Natural killer cell (primary cell): Measurements from ENCODE around the gene ZSCAN21. TPM values are rescaled to one million over a fixed set of nuclear protein-coding genes. Genes with fewer than 3 reads are reported as not detected.

Experiments used
- ATAC-seq, 3 donors: fragments of 150-1000 bp in 2 of 3; fragments of 200-7000 bp in 1 of 3; cut with Tn5 transposase; 1 replicate in 1 of 3; 2 replicates in 2 of 3; pipeline ENCODE4 v1.10.0; 2021; ENCODE audit warnings: mild to moderate bottlenecking in 2 of 3, moderate library complexity in 2 of 3
- DNase-seq, 2 donors: peaks; one replicate each; pipeline versions ENCODE4 v3.0.0 to v3.0.0-alpha.2; 2013 to 2021; ENCODE audit warnings: mixed read lengths in 1 of 2
- H3K27ac ChIP-seq: one replicate; pipeline ENCODE4 v1.5.1; 2013; ENCODE audit warnings: mild to moderate bottlenecking, low read length
- H3K27me3 ChIP-seq: one replicate; pipeline ENCODE4 v1.6.1; 2013; ENCODE audit warnings: low read length; ENCODE audit not compliant: control insufficient read depth, insufficient read depth
- H3K36me3 ChIP-seq: one replicate; pipeline ENCODE4 v1.6.1; 2013; ENCODE audit warnings: low read length; ENCODE audit not compliant: control insufficient read depth, insufficient read depth
- H3K4me1 ChIP-seq: one replicate; pipeline ENCODE4 v1.6.1; 2013; ENCODE audit warnings: low read length; ENCODE audit not compliant: control insufficient read depth, insufficient read depth
- H3K4me3 ChIP-seq: one replicate; pipeline ENCODE4 v1.5.1; 2013; ENCODE audit warnings: low read length
- H3K9me3 ChIP-seq: one replicate; pipeline ENCODE4 v1.6.1; 2013; ENCODE audit warnings: low read length; ENCODE audit not compliant: control insufficient read depth, insufficient read depth
- H3K27ac Mint-ChIP-seq, 2 donors: one replicate each; pipeline ENCODE4 v1.8.0; 2022; ENCODE audit warnings: mild to moderate bottlenecking in 2 of 2, mixed read lengths in 2 of 2, moderate library complexity in 1 of 2
- H3K27me3 Mint-ChIP-seq, 2 donors: one replicate each; pipeline ENCODE4 v1.8.0; 2022; ENCODE audit warnings: low read depth in 2 of 2, mixed read lengths in 2 of 2
- H3K36me3 Mint-ChIP-seq: one replicate; pipeline ENCODE4 v1.8.0; 2022; ENCODE audit warnings: mixed read lengths
- H3K4me1 Mint-ChIP-seq, 2 donors: one replicate each; pipeline ENCODE4 v1.8.0; 2022; ENCODE audit warnings: mixed read lengths in 2 of 2
- H3K4me3 Mint-ChIP-seq: one replicate; pipeline ENCODE4 v1.8.0; 2022; ENCODE audit warnings: mild to moderate bottlenecking, moderate library complexity, mixed read lengths
- H3K9me3 Mint-ChIP-seq, 2 donors: one replicate each; pipeline ENCODE4 v1.8.0; 2022; ENCODE audit warnings: mixed read lengths in 2 of 2
- WGBS: methylation state at CpG from one replicate; pipeline ENCODE4 v1.1.7; 2013; ENCODE audit warnings: missing lambda C conversion rate; ENCODE audit not compliant: insufficient coverage; 5-methylcytosine and 5-hydroxymethylcytosine counted together
- intact Hi-C: fragments of 100-400 bp; cut with micrococcal nuclease; formaldehyde crosslinking; loops from one replicate; pipeline ENCODE4 v1.14.2; 2022
- total RNA-seq, 4 donors: library from RNA; stranded (reverse); fragments of 120-200 nt in 1 of 4; gene quantifications; one replicate each; pipeline versions ENCODE4 v1.2.3 to v1.2.4, GENCODE V29; 2013 to 2022
- TF ChIP-seq, protein P1 (sequence below): fragments of 200-600 bp; IDR thresholded peaks from one replicate; pipeline ENCODE4 v1.8.0; 2022; ENCODE audit warnings: antibody characterized with exemption

Gene ZSCAN21
- total RNA-seq, 3 donors from 2014 or later (not counting 1 experiment from before 2014, with no cell fraction given) = 6.2 to 8.9 (median 7.2) TPM

DNA sequence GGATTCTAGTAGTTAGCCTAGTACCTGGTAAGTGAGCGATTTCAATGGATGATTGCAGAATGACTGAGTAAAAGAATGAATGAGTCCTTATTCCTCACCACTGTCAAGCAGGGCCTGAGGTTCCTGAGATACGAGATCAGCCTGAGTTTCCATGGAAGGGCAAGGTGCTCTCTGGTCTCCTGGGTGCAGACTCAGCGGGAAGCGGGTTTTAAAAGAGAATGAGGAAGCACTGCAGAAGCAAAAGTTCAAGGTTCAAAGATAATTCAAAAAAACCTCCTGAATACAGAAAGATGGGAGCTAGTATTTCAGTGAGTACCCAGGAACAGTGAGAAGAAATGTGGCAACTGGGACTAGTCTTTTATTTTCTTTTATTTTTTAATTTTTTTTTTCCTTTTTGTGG lies 27.6 kb downstream of the ZSCAN21 start:
- Histone ChIP-seq H3K4me3 (no peak overlapping the region), H3K27ac (no peak overlapping the region), H3K36me3 (peaks cover 42% of the 10 kb centered on the region), H3K9me3 (peaks cover 10% of the 10 kb centered on the region), H3K4me1 (peaks cover 17% of the 10 kb centered on the region), H3K27me3 (no peaks in the 10 kb centered on the region)
- ATAC-seq (no peak), DNase-seq (no peak)
- H3K9me3 Mint-ChIP-seq = peaks cover under 1 to 3% of the 10 kb centered on the region in 2 donors
- TF ChIP-seq, protein P1, sequence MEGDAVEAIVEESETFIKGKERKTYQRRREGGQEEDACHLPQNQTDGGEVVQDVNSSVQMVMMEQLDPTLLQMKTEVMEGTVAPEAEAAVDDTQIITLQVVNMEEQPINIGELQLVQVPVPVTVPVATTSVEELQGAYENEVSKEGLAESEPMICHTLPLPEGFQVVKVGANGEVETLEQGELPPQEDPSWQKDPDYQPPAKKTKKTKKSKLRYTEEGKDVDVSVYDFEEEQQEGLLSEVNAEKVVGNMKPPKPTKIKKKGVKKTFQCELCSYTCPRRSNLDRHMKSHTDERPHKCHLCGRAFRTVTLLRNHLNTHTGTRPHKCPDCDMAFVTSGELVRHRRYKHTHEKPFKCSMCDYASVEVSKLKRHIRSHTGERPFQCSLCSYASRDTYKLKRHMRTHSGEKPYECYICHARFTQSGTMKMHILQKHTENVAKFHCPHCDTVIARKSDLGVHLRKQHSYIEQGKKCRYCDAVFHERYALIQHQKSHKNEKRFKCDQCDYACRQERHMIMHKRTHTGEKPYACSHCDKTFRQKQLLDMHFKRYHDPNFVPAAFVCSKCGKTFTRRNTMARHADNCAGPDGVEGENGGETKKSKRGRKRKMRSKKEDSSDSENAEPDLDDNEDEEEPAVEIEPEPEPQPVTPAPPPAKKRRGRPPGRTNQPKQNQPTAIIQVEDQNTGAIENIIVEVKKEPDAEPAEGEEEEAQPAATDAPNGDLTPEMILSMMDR = no peak
- H3K4me3 Mint-ChIP-seq = peak overlapping the region; percentile 28
- H3K36me3 Mint-ChIP-seq = peaks cover 8% of the 10 kb centered on the region
- H3K4me1 Mint-ChIP-seq = peaks cover 12 to 36% of the 10 kb centered on the region in 2 donors
- H3K27ac Mint-ChIP-seq = no peak overlapping the region
- intact Hi-C loops = no loop called here
- H3K27me3 Mint-ChIP-seq = no peaks in the 10 kb centered on the region
- 98% methylated on average over 4 of the region's 4 CpGs for WGBS

DNA sequence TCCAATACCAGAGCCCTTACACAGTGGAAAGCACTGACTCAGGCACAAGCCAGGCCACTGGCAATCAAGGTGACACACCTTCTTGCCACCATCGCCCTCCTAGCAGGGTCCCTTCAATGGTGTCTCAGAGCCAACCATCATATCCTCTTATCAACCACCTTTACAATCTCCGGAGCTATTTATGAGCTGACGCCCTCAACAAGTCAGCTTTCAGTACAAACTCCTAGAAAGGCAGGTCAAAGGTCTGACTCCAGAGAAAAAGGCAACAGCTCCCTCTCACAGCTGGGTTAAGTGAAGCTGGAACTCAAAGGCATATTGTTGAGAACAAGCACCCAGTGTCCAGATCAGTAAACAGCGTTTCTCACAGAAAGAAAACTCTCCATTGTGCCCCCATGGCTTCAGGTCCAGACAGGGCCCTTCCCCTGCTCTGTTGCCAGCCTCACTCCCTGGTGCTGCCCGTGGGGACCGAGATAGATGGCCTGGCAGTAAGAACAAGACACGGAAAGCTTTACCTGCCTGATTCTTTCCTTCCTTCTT lies 29.5 kb downstream of the ZSCAN21 start:
- TF ChIP-seq, protein P1 = no peak
- Mint-ChIP-seq H3K9me3 (no peaks in the 10 kb centered on the region), H3K4me3 (peak overlapping the region; percentile 18), H3K36me3 (no peaks in the 10 kb centered on the region), H3K4me1 (peaks cover 20 to 42% of the 10 kb centered on the region in 2 donors), H3K27ac (peak overlapping the region; percentile 28 to 77), H3K27me3 (no peaks in the 10 kb centered on the region)
- H3K27me3 ChIP-seq = no peaks in the 10 kb centered on the region
- peaks cover 26% of the 10 kb centered on the region for H3K36me3 ChIP-seq
- WGBS = 94% methylated on average over 7 of the region's 7 CpGs
- H3K27ac ChIP-seq = no peak overlapping the region
- DNase-seq (no peak), ATAC-seq (no peak)
- H3K4me3 ChIP-seq = no peak overlapping the region
- peaks cover 24% of the 10 kb centered on the region for H3K4me1 ChIP-seq
- intact Hi-C loops = no loop called here
- H3K9me3 ChIP-seq = no peaks in the 10 kb centered on the region

GRCh38 chr7:100080907-100081534 lies 31.4 kb downstream of the ZSCAN21 start:
- TF ChIP-seq, protein P1 = no peak
- DNase-seq = no peak
- H3K27me3 Mint-ChIP-seq = no peaks in the 10 kb centered on the region
- H3K27me3 ChIP-seq = no peaks in the 10 kb centered on the region
- 1% methylated on average over 34 of the region's 34 CpGs for WGBS
- peaks cover 20 to 37% of the 10 kb centered on the region in 2 donors for H3K4me1 Mint-ChIP-seq
- H3K36me3 Mint-ChIP-seq = no peaks in the 10 kb centered on the region
- H3K9me3 ChIP-seq = no peaks in the 10 kb centered on the region
- peak overlapping the region; percentile 71 for H3K4me3 ChIP-seq
- intact Hi-C loops = loop anchor here (1.0 to 5.0 kb wide), 5 partner anchors 34 to 140 kb away; partner anchors contain the start of genes CNPY4, TAF6 and ZSCAN21
- H3K9me3 Mint-ChIP-seq = no peaks in the 10 kb centered on the region
- H3K36me3 ChIP-seq = peaks cover 10% of the 10 kb centered on the region
- peaks cover 24% of the 10 kb centered on the region for H3K4me1 ChIP-seq
- H3K27ac ChIP-seq = peak overlapping the region; percentile 76
- ATAC-seq = peak in 1 of 3 donors; percentile 1
- peak overlapping the region; percentile 77 to 83 for H3K27ac Mint-ChIP-seq
- peak overlapping the region; percentile 90 for H3K4me3 Mint-ChIP-seq
